ENCODE data around the gene GCH1. TPM values are rescaled to one million over a fixed set of nuclear protein-coding genes. Genes with fewer than 3 reads are reported as not detected.

The GCH1 gene
- total RNA-seq, 6 experiments from 2014 or later = 41.5 to 93.6 (median 58.1) TPM

DNA sequence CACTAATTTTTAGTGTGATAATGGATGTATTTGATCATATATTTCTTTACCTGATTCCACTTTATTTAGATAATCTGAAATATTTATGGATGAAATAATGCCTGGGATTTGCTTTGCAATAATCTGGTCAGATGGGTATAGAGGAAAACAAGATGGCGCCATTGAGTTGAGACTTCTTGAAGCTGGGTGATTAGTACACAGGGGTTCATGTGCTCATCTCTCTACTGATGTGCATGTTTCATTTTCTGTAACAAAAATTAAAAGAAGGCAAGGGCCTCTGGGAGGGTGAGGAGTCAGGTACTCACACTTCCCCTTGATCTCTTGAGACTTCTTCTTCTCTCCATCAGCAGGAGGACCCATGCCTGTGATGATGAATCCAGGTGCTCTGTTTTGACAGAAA lies 61.8 kb downstream of the GCH1 start:
- Histone ChIP-seq H3K36me3 (peaks cover 0 to 3% (median 0%) of the 10 kb centered on the region in 4 donors), H3K27me3 (no peaks in the 10 kb centered on the region), H3K4me1 (peaks cover 0 to 84% (median 37%) of the 10 kb centered on the region in 4 donors), H3K4me3 (no peak overlapping the region), H3K9me3 (no peaks in the 10 kb centered on the region), H3K27ac (peak overlapping the region; percentile 17 to 96 (median 91))
- WGBS (ENCODE audit: insufficient coverage, low coverage, low lambda C conversion rate, missing lambda C conversion rate) = 100% methylated on average over 1 of the region's 1 CpG
- no peak for TF ChIP-seq POLR2A (IDR thresholded peaks at IDR 0.05)
- TF ChIP-seq, protein P1, sequence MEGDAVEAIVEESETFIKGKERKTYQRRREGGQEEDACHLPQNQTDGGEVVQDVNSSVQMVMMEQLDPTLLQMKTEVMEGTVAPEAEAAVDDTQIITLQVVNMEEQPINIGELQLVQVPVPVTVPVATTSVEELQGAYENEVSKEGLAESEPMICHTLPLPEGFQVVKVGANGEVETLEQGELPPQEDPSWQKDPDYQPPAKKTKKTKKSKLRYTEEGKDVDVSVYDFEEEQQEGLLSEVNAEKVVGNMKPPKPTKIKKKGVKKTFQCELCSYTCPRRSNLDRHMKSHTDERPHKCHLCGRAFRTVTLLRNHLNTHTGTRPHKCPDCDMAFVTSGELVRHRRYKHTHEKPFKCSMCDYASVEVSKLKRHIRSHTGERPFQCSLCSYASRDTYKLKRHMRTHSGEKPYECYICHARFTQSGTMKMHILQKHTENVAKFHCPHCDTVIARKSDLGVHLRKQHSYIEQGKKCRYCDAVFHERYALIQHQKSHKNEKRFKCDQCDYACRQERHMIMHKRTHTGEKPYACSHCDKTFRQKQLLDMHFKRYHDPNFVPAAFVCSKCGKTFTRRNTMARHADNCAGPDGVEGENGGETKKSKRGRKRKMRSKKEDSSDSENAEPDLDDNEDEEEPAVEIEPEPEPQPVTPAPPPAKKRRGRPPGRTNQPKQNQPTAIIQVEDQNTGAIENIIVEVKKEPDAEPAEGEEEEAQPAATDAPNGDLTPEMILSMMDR (IDR thresholded peaks at IDR 0.05) = no peak
- ATAC-seq (no peak), DNase-seq (no peak)
- intact Hi-C loops (cut with DNase I) = no loop called here

GRCh38 chr14:54840336-54840735 lies 62.3 kb downstream of the GCH1 start:
- Histone ChIP-seq H3K9me3 (no peaks in the 10 kb centered on the region), H3K4me1 (peaks cover 0 to 88% (median 39%) of the 10 kb centered on the region in 4 donors), H3K27me3 (no peaks in the 10 kb centered on the region), H3K27ac (peak overlapping the region; percentile 13 to 96 (median 91)), H3K4me3 (no peak overlapping the region), H3K36me3 (peaks cover 0 to 3% (median 0%) of the 10 kb centered on the region in 4 donors)
- ATAC-seq = peak; percentile 16 to 40 (median 25)
- no peak for TF ChIP-seq POLR2A (IDR thresholded peaks at IDR 0.05)
- TF ChIP-seq, protein P1 (IDR thresholded peaks at IDR 0.05) = no peak
- intact Hi-C loops (cut with DNase I) = no loop called here
- no peak for DNase-seq
- 28% methylated on average over 3 of the region's 3 CpGs for WGBS (ENCODE audit: insufficient coverage, low coverage, low lambda C conversion rate, missing lambda C conversion rate)

DNA sequence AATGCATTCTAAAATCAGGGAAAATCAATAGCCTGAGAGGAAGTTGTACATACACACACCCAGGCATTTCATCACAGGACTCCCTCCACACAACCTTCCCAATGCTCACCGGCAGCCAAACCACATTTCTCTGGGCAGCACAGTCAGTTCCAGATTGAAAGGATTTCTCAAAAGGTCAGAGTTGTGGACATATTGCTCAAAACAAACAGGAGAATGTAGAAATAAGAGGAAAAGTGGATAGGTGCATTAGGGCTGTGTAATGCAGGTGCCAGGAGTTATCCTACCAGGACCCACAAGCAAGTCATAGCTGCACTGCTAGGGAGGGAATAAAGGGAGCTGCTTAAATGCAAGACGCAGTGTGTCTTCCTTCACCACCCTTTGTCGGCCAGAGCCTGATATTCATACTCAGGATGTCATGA lies 62.9 kb downstream of the GCH1 start:
- no peaks in the 10 kb centered on the region for H3K27me3 ChIP-seq
- peak overlapping the region; percentile 13 to 96 (median 91) for H3K27ac ChIP-seq
- WGBS (ENCODE audit: insufficient coverage, low coverage, low lambda C conversion rate, missing lambda C conversion rate) = 31% methylated on average over 3 of the region's 3 CpGs
- H3K36me3 ChIP-seq = peaks cover 0 to 3% (median 0%) of the 10 kb centered on the region in 4 donors
- H3K4me1 ChIP-seq = peaks cover 0 to 91% (median 39%) of the 10 kb centered on the region in 4 donors
- no peak overlapping the region for H3K4me3 ChIP-seq
- intact Hi-C loops (cut with DNase I) = no loop called here
- H3K9me3 ChIP-seq = no peaks in the 10 kb centered on the region
- peak; percentile 66 for TF ChIP-seq POLR2A (IDR thresholded peaks at IDR 0.05)
- TF ChIP-seq, protein P1 (IDR thresholded peaks at IDR 0.05) = no peak
- ATAC-seq = peak; percentile 56 to 79 (median 67)
- peak; percentile 64 to 86 (median 76) for DNase-seq

DNA sequence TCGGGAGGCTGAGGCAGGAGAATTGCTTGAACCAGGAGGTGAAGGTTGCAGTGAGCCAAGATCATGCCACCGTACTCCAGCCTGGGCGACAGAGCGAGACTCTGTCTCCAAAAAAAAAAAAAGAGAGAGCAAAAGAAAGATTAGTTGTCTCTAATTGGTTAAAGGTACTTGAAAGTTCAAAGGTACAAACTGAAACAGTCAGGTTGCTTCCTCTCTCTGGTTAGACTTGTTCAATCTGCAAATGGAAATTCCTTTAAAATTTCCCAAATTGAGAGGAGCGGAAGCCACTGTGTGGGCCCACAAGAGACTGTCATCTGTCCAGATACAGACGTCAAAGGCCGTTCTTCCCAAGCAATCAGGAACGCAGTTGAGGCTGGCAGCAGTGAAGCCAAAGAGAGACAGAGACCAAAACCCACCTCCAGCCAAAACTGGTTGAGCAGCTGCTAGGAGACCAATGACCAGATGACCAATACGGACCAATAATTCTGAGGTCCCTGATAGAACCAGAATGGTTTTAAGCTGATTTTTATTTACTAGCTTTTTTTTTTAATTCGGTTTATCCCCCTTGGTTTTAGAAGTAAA lies 63.6 kb downstream of the GCH1 start:
- Histone ChIP-seq H3K27ac (peak overlapping the region; percentile 3 to 96 (median 91)), H3K36me3 (peaks cover 0 to 3% (median 0%) of the 10 kb centered on the region in 4 donors), H3K4me3 (no peak overlapping the region), H3K9me3 (no peaks in the 10 kb centered on the region), H3K27me3 (no peaks in the 10 kb centered on the region), H3K4me1 (peaks cover 0 to 91% (median 40%) of the 10 kb centered on the region in 4 donors)
- ATAC-seq (peak; percentile 16 to 52 (median 42)), DNase-seq (peak; percentile 26 to 85 (median 68))
- WGBS (ENCODE audit: insufficient coverage, low coverage, low lambda C conversion rate, missing lambda C conversion rate) = 36% methylated on average over 9 of the region's 10 CpGs
- TF ChIP-seq, protein P1 (IDR thresholded peaks at IDR 0.05) = no peak
- no peak for TF ChIP-seq POLR2A (IDR thresholded peaks at IDR 0.05)
- intact Hi-C loops (cut with DNase I) = no loop called here

Measured in right lobe of liver (tissue), 6 donors.